Skeletal muscle cell (primary cell): ENCODE results near the gene CTDSPL2.
"Not testable (repeated sequence)": the region's sequence is repeated elsewhere in the genome, so short reads cannot be mapped to it uniquely, and the experiment has no call there.

Experiments used
- DNase-seq: peaks from one replicate; pipeline ENCODE4 v3.0.0-alpha.2; 2010; ENCODE audit warnings: low read depth
- H3K4me3 ChIP-seq: 2 replicates; pipeline ENCODE4 v1.5.1; 2011; ENCODE audit warnings: low read depth, mild to moderate bottlenecking, control low read depth, low read length, moderate library complexity

CTDSPL2 gene

GRCh38 chr15:44535523-44536301, 108.3 kb downstream of the CTDSPL2 start:
- peak overlapping the region; percentile 92 for H3K4me3 ChIP-seq
- DNase-seq = no peak

GRCh38 chr15:44536302-44536961, 109.0 kb downstream of the CTDSPL2 start:
- no peak for DNase-seq
- H3K4me3 ChIP-seq = peak overlapping the region; percentile 92

GRCh38 chr15:44536962-44537734, 109.7 kb downstream of the CTDSPL2 start, which contains the start of gene EIF3J:
EIF3J (plus strand) TSS chr15:44537147; CDS start chr15:44537195, 48 bp downstream.
- DNase-seq = peak; percentile 91
- peak within 1 kb of the TSS; percentile 92 for H3K4me3 ChIP-seq

- no peak for DNase-seq
- peak overlapping the region; percentile 92 for H3K4me3 ChIP-seq
Measured at GRCh38 chr15:44537735-44538240, 110.4 kb downstream of the CTDSPL2 start.

- peak; percentile 54 for DNase-seq
- no peak overlapping the region for H3K4me3 ChIP-seq
Measured at GRCh38 chr15:44541282-44541958, 114.0 kb downstream of the CTDSPL2 start.

GRCh38 chr15:44542596-44542995, 115.2 kb downstream of the CTDSPL2 start:
- no peak for DNase-seq

GRCh38 chr15:44544745-44545144, 117.3 kb downstream of the CTDSPL2 start:
- not testable (repeated sequence) for DNase-seq, H3K4me3 ChIP-seq

More at GRCh38 chr15:44542596-44542995, 115.2 kb downstream of the CTDSPL2 start:
- H3K4me3 ChIP-seq = no peak overlapping the region

GRCh38 chr15:44545913-44546802, 118.7 kb downstream of the CTDSPL2 start:
- H3K4me3 ChIP-seq = no peak overlapping the region
- no peak for DNase-seq

GRCh38 chr15:44549152-44549551, 121.7 kb downstream of the CTDSPL2 start:
- not testable (repeated sequence) for H3K4me3 ChIP-seq, DNase-seq

- no peak for DNase-seq
- H3K4me3 ChIP-seq = no peak overlapping the region
Measured at GRCh38 chr15:44550256-44550655, 122.8 kb downstream of the CTDSPL2 start.

- no peak for DNase-seq
- no peak overlapping the region for H3K4me3 ChIP-seq
Measured at GRCh38 chr15:44550734-44551133, 123.3 kb downstream of the CTDSPL2 start.

- no peak for DNase-seq
- no peak overlapping the region for H3K4me3 ChIP-seq
Measured at GRCh38 chr15:44554934-44555723, 127.7 kb downstream of the CTDSPL2 start.

GRCh38 chr15:44560926-44561325, 133.5 kb downstream of the CTDSPL2 start:
- H3K4me3 ChIP-seq, DNase-seq: not testable (repeated sequence)

- H3K4me3 ChIP-seq = no peak overlapping the region
- no peak for DNase-seq
Measured at GRCh38 chr15:44565387-44566154, 138.1 kb downstream of the CTDSPL2 start.

- no peak for DNase-seq
Measured at GRCh38 chr15:44566155-44566540, 138.7 kb downstream of the CTDSPL2 start.

GRCh38 chr15:44568338-44568737, 140.9 kb downstream of the CTDSPL2 start:
- DNase-seq = no peak
- H3K4me3 ChIP-seq = no peak overlapping the region

More at GRCh38 chr15:44566155-44566540, 138.7 kb downstream of the CTDSPL2 start:
- no peak overlapping the region for H3K4me3 ChIP-seq

- H3K4me3 ChIP-seq = no peak overlapping the region
- no peak for DNase-seq
Measured at GRCh38 chr15:44569316-44569715, 141.9 kb downstream of the CTDSPL2 start.
